Measurements from ENCODE around the gene SGTA.

- TF ChIP-seq CTCF (IDR thresholded peaks at IDR 0.05; ENCODE audit: insufficient read depth, low read length) (no peak), POLR2AphosphoS5 (IDR thresholded peaks at IDR 0.05; ENCODE audit: low read depth) (no peak), SPI1 (IDR thresholded peaks at IDR 0.05; ENCODE audit: borderline replicate concordance, low read depth) (no peak), GABPA (IDR thresholded peaks at IDR 0.05; ENCODE audit: low read depth) (no peak), REST (IDR thresholded peaks at IDR 0.05; ENCODE audit: insufficient replicate concordance, low read depth) (no peak)
Measured at GRCh38 chr19:2726160-2726855, 56.8 kb downstream of the SGTA start.
